ENCODE measurements around the gene USE1. TPM values are rescaled to one million over a fixed set of nuclear protein-coding genes. Genes with fewer than 3 reads are reported as not detected.

USE1 gene
- total and polyA plus RNA-seq, 9 of the 15 experiments (the other 6 are each of a cell fraction or from before 2014, with no cell fraction given) = 17.3 to 52.4 (median 34.0) TPM

- peak; percentile 35; the same call in 1 of the 2 replicates for TF ChIP-seq L3MBTL2 (IDR thresholded peaks at IDR 0.05)
- TF ChIP-seq NKRF (IDR thresholded peaks at IDR 0.05; ENCODE audit: borderline replicate concordance) = peak; percentile 81; the same call in 1 of the 2 replicates
- no peak for TF ChIP-seq BHLHE40 (IDR thresholded peaks at IDR 0.05; ENCODE audit: low read length)
- 0 out of 2 replicates have a peak, but pooled peaks have one; percentile 28 for TF ChIP-seq HBP1 (CRISPR knock-in tag; IDR thresholded peaks at IDR 0.05)
- no peak for TF ChIP-seq TAL1 (IDR thresholded peaks at IDR 0.05)
- no peak for TF ChIP-seq NUFIP1 (IDR thresholded peaks at IDR 0.05; ENCODE audit: partially characterized antibody)
- TF ChIP-seq STAT5A (IDR thresholded peaks at IDR 0.05; ENCODE audit: borderline replicate concordance, low read length) = no peak
- no peak for TF ChIP-seq MEIS2 (IDR thresholded peaks at IDR 0.05; ENCODE audit: partially characterized antibody)
- TF ChIP-seq SMARCB1 (IDR thresholded peaks at IDR 0.05; ENCODE audit: insufficient read length, low read depth) = no peak
- TF ChIP-seq, protein P1, sequence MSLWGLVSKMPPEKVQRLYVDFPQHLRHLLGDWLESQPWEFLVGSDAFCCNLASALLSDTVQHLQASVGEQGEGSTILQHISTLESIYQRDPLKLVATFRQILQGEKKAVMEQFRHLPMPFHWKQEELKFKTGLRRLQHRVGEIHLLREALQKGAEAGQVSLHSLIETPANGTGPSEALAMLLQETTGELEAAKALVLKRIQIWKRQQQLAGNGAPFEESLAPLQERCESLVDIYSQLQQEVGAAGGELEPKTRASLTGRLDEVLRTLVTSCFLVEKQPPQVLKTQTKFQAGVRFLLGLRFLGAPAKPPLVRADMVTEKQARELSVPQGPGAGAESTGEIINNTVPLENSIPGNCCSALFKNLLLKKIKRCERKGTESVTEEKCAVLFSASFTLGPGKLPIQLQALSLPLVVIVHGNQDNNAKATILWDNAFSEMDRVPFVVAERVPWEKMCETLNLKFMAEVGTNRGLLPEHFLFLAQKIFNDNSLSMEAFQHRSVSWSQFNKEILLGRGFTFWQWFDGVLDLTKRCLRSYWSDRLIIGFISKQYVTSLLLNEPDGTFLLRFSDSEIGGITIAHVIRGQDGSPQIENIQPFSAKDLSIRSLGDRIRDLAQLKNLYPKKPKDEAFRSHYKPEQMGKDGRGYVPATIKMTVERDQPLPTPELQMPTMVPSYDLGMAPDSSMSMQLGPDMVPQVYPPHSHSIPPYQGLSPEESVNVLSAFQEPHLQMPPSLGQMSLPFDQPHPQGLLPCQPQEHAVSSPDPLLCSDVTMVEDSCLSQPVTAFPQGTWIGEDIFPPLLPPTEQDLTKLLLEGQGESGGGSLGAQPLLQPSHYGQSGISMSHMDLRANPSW (CRISPR knock-in tag; IDR thresholded peaks at IDR 0.05) = no peak
- no peak for TF ChIP-seq MIER1 (IDR thresholded peaks at IDR 0.05; ENCODE audit: low read depth)
- no peak for TF ChIP-seq ZNF12 (CRISPR knock-in tag; IDR thresholded peaks at IDR 0.05)
- no peak for TF ChIP-seq RBM14 (IDR thresholded peaks at IDR 0.05; ENCODE audit: borderline replicate concordance, insufficient read depth, low read depth, low read length)
- TF ChIP-seq STAG1 (CRISPR knock-in tag; IDR thresholded peaks at IDR 0.05; ENCODE audit: borderline replicate concordance) = no peak
- TF ChIP-seq RAD21 (CRISPR knock-in tag; conservative IDR thresholded peaks at IDR 0.05 in 1 of 2, IDR thresholded peaks at IDR 0.05 in 1 of 2) = no peak
- no peak for TF ChIP-seq ZC3H4 (CRISPR knock-in tag; IDR thresholded peaks at IDR 0.05; ENCODE audit: borderline replicate concordance)
- no peak for TF ChIP-seq TRIM25 (IDR thresholded peaks at IDR 0.05; ENCODE audit: borderline replicate concordance)
These were observed 52.0 kb downstream of the USE1 start, which contains the start of gene BABAM1 (continued) for GRCh38 chr19:17266975-17267788.

All from K562 (cell line).